Measurements from ENCODE around the gene PICK1. TPM values are rescaled to one million over a fixed set of nuclear protein-coding genes. Genes with fewer than 3 reads are reported as not detected.

PICK1 gene
- total and polyA plus RNA-seq, 2 of the 13 experiments (the other 11 are each of a cell fraction or from before 2014, with no cell fraction given) = 19.3 to 25.3 TPM

DNA sequence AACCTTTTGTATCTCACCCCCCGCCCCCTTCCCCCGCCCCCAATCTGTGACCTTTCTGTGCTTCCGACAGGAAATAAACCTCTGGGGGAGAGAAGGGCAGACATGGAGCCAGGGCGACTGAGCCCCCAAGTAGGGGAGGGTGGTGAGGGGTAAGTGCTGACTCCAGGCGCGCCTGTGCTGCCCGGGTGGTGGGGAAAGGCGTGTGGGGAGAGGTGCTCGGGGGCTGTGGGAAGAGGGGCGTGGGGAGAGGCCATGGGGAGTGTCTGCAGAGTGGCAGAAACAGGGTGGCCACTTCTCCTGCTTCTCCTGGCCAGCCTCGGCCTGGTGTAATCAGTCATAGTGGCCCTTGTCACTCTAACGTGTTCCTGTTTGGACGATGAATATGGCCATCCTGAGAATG lies 18.8 kb downstream of the PICK1 start (continued):
- TF ChIP-seq, protein P1, sequence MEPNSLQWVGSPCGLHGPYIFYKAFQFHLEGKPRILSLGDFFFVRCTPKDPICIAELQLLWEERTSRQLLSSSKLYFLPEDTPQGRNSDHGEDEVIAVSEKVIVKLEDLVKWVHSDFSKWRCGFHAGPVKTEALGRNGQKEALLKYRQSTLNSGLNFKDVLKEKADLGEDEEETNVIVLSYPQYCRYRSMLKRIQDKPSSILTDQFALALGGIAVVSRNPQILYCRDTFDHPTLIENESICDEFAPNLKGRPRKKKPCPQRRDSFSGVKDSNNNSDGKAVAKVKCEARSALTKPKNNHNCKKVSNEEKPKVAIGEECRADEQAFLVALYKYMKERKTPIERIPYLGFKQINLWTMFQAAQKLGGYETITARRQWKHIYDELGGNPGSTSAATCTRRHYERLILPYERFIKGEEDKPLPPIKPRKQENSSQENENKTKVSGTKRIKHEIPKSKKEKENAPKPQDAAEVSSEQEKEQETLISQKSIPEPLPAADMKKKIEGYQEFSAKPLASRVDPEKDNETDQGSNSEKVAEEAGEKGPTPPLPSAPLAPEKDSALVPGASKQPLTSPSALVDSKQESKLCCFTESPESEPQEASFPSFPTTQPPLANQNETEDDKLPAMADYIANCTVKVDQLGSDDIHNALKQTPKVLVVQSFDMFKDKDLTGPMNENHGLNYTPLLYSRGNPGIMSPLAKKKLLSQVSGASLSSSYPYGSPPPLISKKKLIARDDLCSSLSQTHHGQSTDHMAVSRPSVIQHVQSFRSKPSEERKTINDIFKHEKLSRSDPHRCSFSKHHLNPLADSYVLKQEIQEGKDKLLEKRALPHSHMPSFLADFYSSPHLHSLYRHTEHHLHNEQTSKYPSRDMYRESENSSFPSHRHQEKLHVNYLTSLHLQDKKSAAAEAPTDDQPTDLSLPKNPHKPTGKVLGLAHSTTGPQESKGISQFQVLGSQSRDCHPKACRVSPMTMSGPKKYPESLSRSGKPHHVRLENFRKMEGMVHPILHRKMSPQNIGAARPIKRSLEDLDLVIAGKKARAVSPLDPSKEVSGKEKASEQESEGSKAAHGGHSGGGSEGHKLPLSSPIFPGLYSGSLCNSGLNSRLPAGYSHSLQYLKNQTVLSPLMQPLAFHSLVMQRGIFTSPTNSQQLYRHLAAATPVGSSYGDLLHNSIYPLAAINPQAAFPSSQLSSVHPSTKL (CRISPR knock-in tag; IDR thresholded peaks at IDR 0.05) = no peak
- no peak for TF ChIP-seq HNRNPH1 (optimal IDR thresholded peaks at IDR 0.05; ENCODE audit: low read depth, low read length)
- TF ChIP-seq ZSCAN9 (CRISPR knock-in tag; IDR thresholded peaks at IDR 0.05; ENCODE audit: borderline replicate concordance) = no peak
- no peak for TF ChIP-seq NR1H2 (CRISPR knock-in tag; IDR thresholded peaks at IDR 0.05; ENCODE audit: borderline replicate concordance, low read depth)
- TF ChIP-seq ZNF207 (IDR thresholded peaks at IDR 0.05; ENCODE audit: borderline replicate concordance) = no peak
- TF ChIP-seq, protein P2, sequence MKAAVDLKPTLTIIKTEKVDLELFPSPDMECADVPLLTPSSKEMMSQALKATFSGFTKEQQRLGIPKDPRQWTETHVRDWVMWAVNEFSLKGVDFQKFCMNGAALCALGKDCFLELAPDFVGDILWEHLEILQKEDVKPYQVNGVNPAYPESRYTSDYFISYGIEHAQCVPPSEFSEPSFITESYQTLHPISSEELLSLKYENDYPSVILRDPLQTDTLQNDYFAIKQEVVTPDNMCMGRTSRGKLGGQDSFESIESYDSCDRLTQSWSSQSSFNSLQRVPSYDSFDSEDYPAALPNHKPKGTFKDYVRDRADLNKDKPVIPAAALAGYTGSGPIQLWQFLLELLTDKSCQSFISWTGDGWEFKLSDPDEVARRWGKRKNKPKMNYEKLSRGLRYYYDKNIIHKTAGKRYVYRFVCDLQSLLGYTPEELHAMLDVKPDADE (CRISPR knock-in tag; IDR thresholded peaks at IDR 0.05) = no peak
- no peak for TF ChIP-seq ZNF556 (CRISPR knock-in tag; IDR thresholded peaks at IDR 0.05; ENCODE audit: borderline replicate concordance)
- no peak for TF ChIP-seq ZNF569 (CRISPR knock-in tag; IDR thresholded peaks at IDR 0.05; ENCODE audit: borderline replicate concordance)
- TF ChIP-seq ZNF335 (CRISPR knock-in tag; IDR thresholded peaks at IDR 0.05) = no peak

DNA sequence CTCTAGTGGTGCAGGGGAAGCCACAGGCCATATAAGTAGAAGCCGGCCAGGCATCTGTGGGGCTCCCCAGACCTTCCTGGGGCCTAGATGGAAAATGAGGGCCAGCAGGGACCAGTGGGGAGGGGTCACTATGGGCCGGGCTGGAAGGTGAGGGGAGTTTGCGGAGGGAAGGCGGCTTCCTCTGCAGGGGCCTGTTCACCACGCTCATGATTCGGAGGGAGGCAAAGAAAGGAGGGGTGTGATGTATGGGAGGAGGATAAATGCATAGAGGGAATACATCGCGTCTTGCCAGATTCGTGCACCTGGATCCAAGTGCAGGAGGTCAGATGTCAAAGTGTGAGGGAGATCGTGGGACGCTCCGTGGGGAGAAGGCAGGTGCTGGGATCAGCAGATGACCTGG lies 19.9 kb downstream of the PICK1 start:
- FAIRE-seq (no peak), DNase-seq (ENCODE audit: low spot score) (no peak), ATAC-seq (no peak)
- no peaks in the 10 kb centered on the region for H3K27me3 ChIP-seq (ENCODE audit: control insufficient read depth in 1 of 2, insufficient read depth in 2 of 2, low read length in 2 of 2)
- H3K9ac ChIP-seq (ENCODE audit: insufficient read depth, low read depth, low read length) = no peak overlapping the region
- ChIA-PET CTCF (ENCODE audit: low intra/inter-chr PET ratio, low total read pairs) (no interaction called here), POLR2A (no interaction called here)
- H3K9me3 ChIP-seq (ENCODE audit: low read length) = no peaks in the 10 kb centered on the region
- peaks cover 6 to 12% of the 10 kb centered on the region in 2 experiments for H3K36me3 ChIP-seq (replicated peaks in 1 of 2; ENCODE audit: control insufficient read depth in 1 of 2, insufficient read depth in 2 of 2, low read length in 2 of 2)
- intact Hi-C loops (cut with micrococcal nuclease; ENCODE audit: unreplicated experiment) = no loop called here
- no peak overlapping the region for H3K4me2 ChIP-seq (ENCODE audit: low read depth, low read length)
- WGBS (ENCODE audit: low lambda C conversion rate) = 76% methylated on average over 12 of the region's 12 CpGs
- no peak overlapping the region for H2AFZ ChIP-seq (ENCODE audit: low read length)
- BruUV-seq (replicated peaks) = no TSS peak
- no peak overlapping the region for H3K4me3 ChIP-seq (replicated peaks in 1 of 3; ENCODE audit: insufficient read depth in 1 of 3, low read depth in 2 of 3, low read length in 3 of 3)
- in situ Hi-C loops (cut with HindIII; ENCODE audit: extremely low pct_ligation_motif_present, low pct_unique_long_range_greater_than_20kb) = no loop called here
- H3K79me2 ChIP-seq (ENCODE audit: insufficient read depth, low read length) = no peaks in the 10 kb centered on the region
- no peaks in the 10 kb centered on the region for H3K4me1 ChIP-seq (ENCODE audit: insufficient read depth, low read length)
- H3K27ac ChIP-seq (ENCODE audit: extremely low read length, insufficient read depth, low read length) = no peak overlapping the region
- no peaks in the 10 kb centered on the region for H4K20me1 ChIP-seq (ENCODE audit: insufficient read depth, low read length)
- TF ChIP-seq ZNF709 (CRISPR knock-in tag; IDR thresholded peaks at IDR 0.05) (no peak), ZNF17 (CRISPR knock-in tag; IDR thresholded peaks at IDR 0.05) (no peak), TEAD3 (CRISPR knock-in tag; optimal IDR thresholded peaks at IDR 0.05; ENCODE audit: borderline replicate concordance) (no peak), SP4 (CRISPR knock-in tag; IDR thresholded peaks at IDR 0.05) (no peak), ERF (CRISPR knock-in tag; IDR thresholded peaks at IDR 0.05) (no peak)
- TF ChIP-seq, protein P3, sequence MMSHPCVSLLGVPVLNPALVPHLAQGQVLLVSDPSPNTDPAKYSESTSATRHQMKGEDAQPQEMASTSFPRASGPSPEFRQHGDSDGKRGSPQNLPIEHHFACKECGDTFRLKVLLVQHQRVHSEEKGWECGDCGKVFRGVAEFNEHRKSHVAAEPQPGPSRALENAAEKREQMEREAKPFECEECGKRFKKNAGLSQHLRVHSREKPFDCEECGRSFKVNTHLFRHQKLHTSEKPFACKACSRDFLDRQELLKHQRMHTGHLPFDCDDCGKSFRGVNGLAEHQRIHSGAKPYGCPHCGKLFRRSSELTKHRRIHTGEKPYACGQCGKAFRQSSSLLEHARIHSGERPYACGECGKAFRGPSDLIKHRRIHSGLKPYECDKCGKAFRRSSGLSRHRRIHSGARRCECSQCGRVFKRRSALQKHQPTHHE (CRISPR knock-in tag; IDR thresholded peaks at IDR 0.05; ENCODE audit: borderline replicate concordance) = no peak
- TF ChIP-seq, protein P4, sequence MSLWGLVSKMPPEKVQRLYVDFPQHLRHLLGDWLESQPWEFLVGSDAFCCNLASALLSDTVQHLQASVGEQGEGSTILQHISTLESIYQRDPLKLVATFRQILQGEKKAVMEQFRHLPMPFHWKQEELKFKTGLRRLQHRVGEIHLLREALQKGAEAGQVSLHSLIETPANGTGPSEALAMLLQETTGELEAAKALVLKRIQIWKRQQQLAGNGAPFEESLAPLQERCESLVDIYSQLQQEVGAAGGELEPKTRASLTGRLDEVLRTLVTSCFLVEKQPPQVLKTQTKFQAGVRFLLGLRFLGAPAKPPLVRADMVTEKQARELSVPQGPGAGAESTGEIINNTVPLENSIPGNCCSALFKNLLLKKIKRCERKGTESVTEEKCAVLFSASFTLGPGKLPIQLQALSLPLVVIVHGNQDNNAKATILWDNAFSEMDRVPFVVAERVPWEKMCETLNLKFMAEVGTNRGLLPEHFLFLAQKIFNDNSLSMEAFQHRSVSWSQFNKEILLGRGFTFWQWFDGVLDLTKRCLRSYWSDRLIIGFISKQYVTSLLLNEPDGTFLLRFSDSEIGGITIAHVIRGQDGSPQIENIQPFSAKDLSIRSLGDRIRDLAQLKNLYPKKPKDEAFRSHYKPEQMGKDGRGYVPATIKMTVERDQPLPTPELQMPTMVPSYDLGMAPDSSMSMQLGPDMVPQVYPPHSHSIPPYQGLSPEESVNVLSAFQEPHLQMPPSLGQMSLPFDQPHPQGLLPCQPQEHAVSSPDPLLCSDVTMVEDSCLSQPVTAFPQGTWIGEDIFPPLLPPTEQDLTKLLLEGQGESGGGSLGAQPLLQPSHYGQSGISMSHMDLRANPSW (CRISPR knock-in tag; IDR thresholded peaks at IDR 0.05; ENCODE audit: borderline replicate concordance) = no peak

Measured in HepG2 (cell line).